ENCODE measurements around the gene HPGDS.

HPGDS gene

GRCh38 chr4:94306713-94307112, 35.9 kb downstream of the HPGDS start:
- Histone ChIP-seq H3K9me3 (ENCODE audit: low read length) (no peaks in the 10 kb centered on the region), H3K9me2 (ENCODE audit: low read depth, low read length) (no peaks in the 10 kb centered on the region), H2AFZ (ENCODE audit: low read length) (no peak overlapping the region), H3K4me2 (ENCODE audit: low read length) (no peak overlapping the region), H3K79me2 (ENCODE audit: insufficient read depth, low read length) (no peaks in the 10 kb centered on the region), H3K4me1 (ENCODE audit: insufficient read depth, low read length, severe bottlenecking) (no peaks in the 10 kb centered on the region), H3F3A (ENCODE audit: insufficient read depth, low read length) (no peaks in the 10 kb centered on the region), H4K20me1 (ENCODE audit: insufficient read depth, low read length) (no peaks in the 10 kb centered on the region), H3K27ac (ENCODE audit: low read depth, low read length, poor library complexity, severe bottlenecking) (no peak overlapping the region), H3K9ac (ENCODE audit: low read length) (no peak overlapping the region), H3K27me3 (ENCODE audit: insufficient read depth, low read length) (no peaks in the 10 kb centered on the region), H3K4me3 (ENCODE audit: low read depth, low read length, poor library complexity, severe bottlenecking) (no peak overlapping the region), H3K36me3 (ENCODE audit: insufficient read depth, low read length) (no peaks in the 10 kb centered on the region)
- TF ChIP-seq EZH2 (IDR thresholded peaks at IDR 0.05; ENCODE audit: borderline replicate concordance, low read length): no peak
- no peak for TF ChIP-seq CTCF (IDR thresholded peaks at IDR 0.05; ENCODE audit: low read length)

DNA sequence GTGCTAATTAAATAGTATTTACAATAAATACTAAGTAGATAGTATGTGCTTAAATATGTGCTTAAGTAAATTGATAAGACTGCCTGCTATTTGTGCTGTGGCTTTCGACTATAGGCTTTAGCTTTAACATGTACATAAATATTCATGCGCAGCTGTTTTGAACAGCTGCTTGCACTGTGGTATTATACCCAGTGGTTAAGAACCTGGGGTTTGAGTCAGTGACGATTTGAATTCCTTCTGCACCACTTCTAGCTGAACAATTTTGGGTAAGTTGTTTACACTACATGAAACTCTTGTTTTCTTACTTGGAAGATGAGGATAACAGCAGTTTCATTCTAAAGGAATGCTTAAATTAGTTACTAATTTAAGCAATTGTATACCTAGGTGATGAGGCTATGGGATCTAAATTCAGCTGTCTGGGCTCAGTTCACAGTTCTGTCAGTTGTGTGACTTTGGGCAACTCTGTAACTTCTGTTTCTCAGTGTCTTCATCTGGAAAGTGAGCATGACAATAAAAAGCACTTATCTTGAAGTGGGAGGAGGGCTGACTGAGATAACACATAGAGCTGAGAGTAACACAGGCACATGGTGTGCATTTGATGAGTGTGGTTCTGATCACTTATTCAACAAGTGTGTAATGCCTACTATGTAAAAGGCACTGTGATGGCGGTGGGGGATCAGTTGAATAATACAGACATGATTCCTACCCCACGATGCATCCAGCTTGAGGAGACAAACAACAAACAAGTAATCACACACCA, 37.0 kb downstream of the HPGDS start:
- Histone ChIP-seq H3K36me3 (ENCODE audit: insufficient read depth, low read length) (no peaks in the 10 kb centered on the region), H3K79me2 (ENCODE audit: insufficient read depth, low read length) (no peaks in the 10 kb centered on the region), H3K4me1 (ENCODE audit: insufficient read depth, low read length, severe bottlenecking) (no peaks in the 10 kb centered on the region), H3K27me3 (ENCODE audit: insufficient read depth, low read length) (no peaks in the 10 kb centered on the region), H2AFZ (ENCODE audit: low read length) (no peak overlapping the region), H3K9me3 (ENCODE audit: low read length) (no peaks in the 10 kb centered on the region), H3K4me2 (ENCODE audit: low read length) (no peak overlapping the region), H3K9me2 (ENCODE audit: low read depth, low read length) (no peaks in the 10 kb centered on the region), H3K9ac (ENCODE audit: low read length) (no peak overlapping the region), H3K4me3 (ENCODE audit: low read depth, low read length, poor library complexity, severe bottlenecking) (no peak overlapping the region), H3K27ac (ENCODE audit: low read depth, low read length, poor library complexity, severe bottlenecking) (no peak overlapping the region), H3F3A (ENCODE audit: insufficient read depth, low read length) (no peaks in the 10 kb centered on the region), H4K20me1 (ENCODE audit: insufficient read depth, low read length) (no peaks in the 10 kb centered on the region)
- TF ChIP-seq CTCF (IDR thresholded peaks at IDR 0.05; ENCODE audit: low read length) (no peak), EZH2 (IDR thresholded peaks at IDR 0.05; ENCODE audit: borderline replicate concordance, low read length) (no peak)

- H3K79me2 ChIP-seq (ENCODE audit: insufficient read depth, low read length): no peaks in the 10 kb centered on the region
- TF ChIP-seq EZH2 (IDR thresholded peaks at IDR 0.05; ENCODE audit: borderline replicate concordance, low read length): no peak
- peak; percentile 72 for TF ChIP-seq CTCF (IDR thresholded peaks at IDR 0.05; ENCODE audit: low read length)
- no peaks in the 10 kb centered on the region for H3K4me1 ChIP-seq (ENCODE audit: insufficient read depth, low read length, severe bottlenecking)
- no peak overlapping the region for H3K27ac ChIP-seq (ENCODE audit: low read depth, low read length, poor library complexity, severe bottlenecking)
- H3K9ac ChIP-seq (ENCODE audit: low read length): no peak overlapping the region
- no peak overlapping the region for H2AFZ ChIP-seq (ENCODE audit: low read length)
- no peaks in the 10 kb centered on the region for H4K20me1 ChIP-seq (ENCODE audit: insufficient read depth, low read length)
- H3K27me3 ChIP-seq (ENCODE audit: insufficient read depth, low read length): no peaks in the 10 kb centered on the region
- H3K36me3 ChIP-seq (ENCODE audit: insufficient read depth, low read length): no peaks in the 10 kb centered on the region
- H3K9me2 ChIP-seq (ENCODE audit: low read depth, low read length): no peaks in the 10 kb centered on the region
- H3K4me2 ChIP-seq (ENCODE audit: low read length): no peak overlapping the region
- H3K9me3 ChIP-seq (ENCODE audit: low read length): no peaks in the 10 kb centered on the region
- no peaks in the 10 kb centered on the region for H3F3A ChIP-seq (ENCODE audit: insufficient read depth, low read length)
- no peak overlapping the region for H3K4me3 ChIP-seq (ENCODE audit: low read depth, low read length, poor library complexity, severe bottlenecking)
Observed at GRCh38 chr4:94304365-94304971, 38.2 kb downstream of the HPGDS start.
